HG03135 (cell line): ENCODE measurements around the gene B3GALT6.

Experiments used
- ATAC-seq: cut with Tn5 transposase; IDR thresholded peaks from one replicate; pipeline ENCODE4 v1.9.1; 2021; ENCODE audit warnings: mild to moderate bottlenecking, moderate library complexity; ENCODE audit not compliant: unreplicated experiment

The B3GALT6 gene

GRCh38 chr1:1259951-1260600 is 28.0 kb downstream of the B3GALT6 start:
- ATAC-seq, result no peak

- ATAC-seq, result no peak
These were observed 29.0 kb downstream of the B3GALT6 start for GRCh38 chr1:1260843-1261560.

GRCh38 chr1:1262071-1262470 is 30.0 kb downstream of the B3GALT6 start:
- no peak for ATAC-seq

- no peak for ATAC-seq
These were observed 30.7 kb downstream of the B3GALT6 start for GRCh38 chr1:1262758-1263157.

GRCh38 chr1:1264026-1264425 is 32.0 kb downstream of the B3GALT6 start:
- ATAC-seq, result no peak

- no peak for ATAC-seq
These were observed 32.8 kb downstream of the B3GALT6 start for GRCh38 chr1:1264868-1265272.

GRCh38 chr1:1267488-1268283 is 35.6 kb downstream of the B3GALT6 start:
- ATAC-seq, result no peak

- ATAC-seq, result no peak
These were observed 36.2 kb downstream of the B3GALT6 start for GRCh38 chr1:1268284-1268682.

GRCh38 chr1:1270813-1271212 is 38.8 kb downstream of the B3GALT6 start:
- no peak for ATAC-seq

- ATAC-seq, result no peak
These were observed 40.5 kb downstream of the B3GALT6 start for GRCh38 chr1:1272341-1273208.

GRCh38 chr1:1273209-1273511 is 41.1 kb downstream of the B3GALT6 start:
- peak; percentile 13 for ATAC-seq

GRCh38 chr1:1273512-1274298 is 41.7 kb downstream of the B3GALT6 start, which contains the start of gene UBE2J2:
Gene UBE2J2 (minus strand): TSS chr1:1273854. CDS start chr1:1267992, 5,862 bp downstream.
- ATAC-seq, result peak; percentile 76

GRCh38 chr1:1274299-1274930 is 42.4 kb downstream of the B3GALT6 start:
- peak; percentile 30 for ATAC-seq

GRCh38 chr1:1274931-1275431 is 42.9 kb downstream of the B3GALT6 start:
- no peak for ATAC-seq

GRCh38 chr1:1275836-1276235 is 43.8 kb downstream of the B3GALT6 start:
- no peak for ATAC-seq

- no peak for ATAC-seq
These were observed 46.6 kb downstream of the B3GALT6 start for GRCh38 chr1:1278620-1279019.

- no peak for ATAC-seq
These were observed 47.0 kb downstream of the B3GALT6 start for GRCh38 chr1:1279028-1279427.

- no peak for ATAC-seq
These were observed 48.9 kb downstream of the B3GALT6 start for GRCh38 chr1:1280782-1281481.
